ENCODE data around the gene GJA9. TPM values are rescaled to one million over a fixed set of nuclear protein-coding genes. Genes with fewer than 3 reads are reported as not detected.

Gene GJA9
- total RNA-seq, 3 donors from 2014 or later, result not detected

- no peak overlapping the region for H3K27ac ChIP-seq
- H3K9me3 ChIP-seq, result no peaks in the 10 kb centered on the region
- intact Hi-C loops (cut with DNase I; ENCODE audit: low total_unique reads), result no loop called here
- H3K27me3 ChIP-seq, result no peaks in the 10 kb centered on the region
- no peak for DNase-seq (ENCODE audit: low spot score in 2 of 2)
- no peaks in the 10 kb centered on the region for H3K36me3 ChIP-seq
- TF ChIP-seq CTCF (IDR thresholded peaks at IDR 0.05), result no peak
- TF ChIP-seq POLR2A (IDR thresholded peaks at IDR 0.05), result no peak
- no peak for TF ChIP-seq POLR2AphosphoS5 (IDR thresholded peaks at IDR 0.05)
- H3K4me3 ChIP-seq, result no peak overlapping the region
- no peaks in the 10 kb centered on the region for H3K4me1 ChIP-seq
Measured at GRCh38 chr1:38833146-38833545, 48.2 kb downstream of the GJA9 start.

GRCh38 chr1:38832370-38832734, 49.0 kb downstream of the GJA9 start:
- intact Hi-C loops (cut with DNase I; ENCODE audit: low total_unique reads), result no loop called here
- no peaks in the 10 kb centered on the region for H3K9me3 ChIP-seq
- TF ChIP-seq POLR2AphosphoS5 (IDR thresholded peaks at IDR 0.05) (no peak), CTCF (IDR thresholded peaks at IDR 0.05) (no peak), POLR2A (IDR thresholded peaks at IDR 0.05) (no peak)
- H3K36me3 ChIP-seq, result no peaks in the 10 kb centered on the region
- H3K4me1 ChIP-seq, result no peaks in the 10 kb centered on the region
- H3K4me3 ChIP-seq, result no peak overlapping the region
- no peak overlapping the region for H3K27ac ChIP-seq
- no peaks in the 10 kb centered on the region for H3K27me3 ChIP-seq
- no peak for DNase-seq (ENCODE audit: low spot score in 2 of 2)

GRCh38 chr1:38831731-38832369, 49.5 kb downstream of the GJA9 start:
- Histone ChIP-seq H3K27me3 (no peaks in the 10 kb centered on the region), H3K4me1 (no peaks in the 10 kb centered on the region), H3K9me3 (no peaks in the 10 kb centered on the region), H3K36me3 (no peaks in the 10 kb centered on the region), H3K4me3 (no peak overlapping the region), H3K27ac (no peak overlapping the region)
- intact Hi-C loops (cut with DNase I; ENCODE audit: low total_unique reads), result no loop called here
- no peak for TF ChIP-seq POLR2AphosphoS5 (IDR thresholded peaks at IDR 0.05)
- TF ChIP-seq CTCF (IDR thresholded peaks at IDR 0.05), result no peak
- no peak for TF ChIP-seq POLR2A (IDR thresholded peaks at IDR 0.05)
- DNase-seq (ENCODE audit: low spot score in 2 of 2), result no peak

- Histone ChIP-seq H3K27me3 (no peaks in the 10 kb centered on the region), H3K4me1 (no peaks in the 10 kb centered on the region), H3K36me3 (no peaks in the 10 kb centered on the region), H3K27ac (no peak overlapping the region), H3K9me3 (no peaks in the 10 kb centered on the region), H3K4me3 (no peak overlapping the region)
- intact Hi-C loops (cut with DNase I; ENCODE audit: low total_unique reads), result no loop called here
- no peak for DNase-seq (ENCODE audit: low spot score in 2 of 2)
- TF ChIP-seq POLR2AphosphoS5 (IDR thresholded peaks at IDR 0.05), result no peak
- TF ChIP-seq CTCF (IDR thresholded peaks at IDR 0.05), result no peak
- no peak for TF ChIP-seq POLR2A (IDR thresholded peaks at IDR 0.05)
Measured at GRCh38 chr1:38829368-38829767, 52.0 kb downstream of the GJA9 start.

GRCh38 chr1:38827318-38827717, 54.1 kb downstream of the GJA9 start:
- intact Hi-C loops (cut with DNase I; ENCODE audit: low total_unique reads), result no loop called here
- TF ChIP-seq CTCF (IDR thresholded peaks at IDR 0.05) (no peak), POLR2AphosphoS5 (IDR thresholded peaks at IDR 0.05) (no peak), POLR2A (IDR thresholded peaks at IDR 0.05) (no peak)
- Histone ChIP-seq H3K4me3 (no peak overlapping the region), H3K27me3 (no peaks in the 10 kb centered on the region), H3K4me1 (no peaks in the 10 kb centered on the region), H3K36me3 (no peaks in the 10 kb centered on the region), H3K9me3 (no peaks in the 10 kb centered on the region), H3K27ac (no peak overlapping the region)
- DNase-seq (ENCODE audit: low spot score in 2 of 2), result no peak
